DMS153 (cell line): Measurements from ENCODE around the gene BPGM.

Experiments
- DNase-seq: peaks from one replicate; lab custom pipeline; 2025; lab: John Stamatoyannopoulos, UW

BPGM gene

GRCh38 chr7:134697205-134697886, 50.7 kb downstream of the BPGM start:
- DNase-seq: no peak

GRCh38 chr7:134698481-134698880, 51.8 kb downstream of the BPGM start:
- no peak for DNase-seq

- DNase-seq: no peak
Observed at GRCh38 chr7:134699021-134699818, 52.6 kb downstream of the BPGM start.

- no peak for DNase-seq
Observed at GRCh38 chr7:134699899-134700298, 53.2 kb downstream of the BPGM start.

- no peak for DNase-seq
Observed at GRCh38 chr7:134701272-134701671, 54.6 kb downstream of the BPGM start.

GRCh38 chr7:134702366-134703240, 56.0 kb downstream of the BPGM start:
- DNase-seq: no peak

GRCh38 chr7:134703241-134703594, 56.6 kb downstream of the BPGM start:
- no peak for DNase-seq

- DNase-seq: no peak
Observed at GRCh38 chr7:134703782-134704181, 57.1 kb downstream of the BPGM start.

GRCh38 chr7:134704827-134705226, 58.2 kb downstream of the BPGM start:
- DNase-seq: no peak

- no peak for DNase-seq
Observed at GRCh38 chr7:134705716-134706115, 59.1 kb downstream of the BPGM start.

GRCh38 chr7:134706468-134706867, 59.8 kb downstream of the BPGM start:
- no peak for DNase-seq

GRCh38 chr7:134707663-134708378, 61.2 kb downstream of the BPGM start:
- DNase-seq: no peak

GRCh38 chr7:134708692-134709091, 62.0 kb downstream of the BPGM start:
- DNase-seq: no peak

- no peak for DNase-seq
Observed at GRCh38 chr7:134709197-134709596, 62.5 kb downstream of the BPGM start.

- no peak for DNase-seq
Observed at GRCh38 chr7:134710511-134710853, 63.8 kb downstream of the BPGM start.

- DNase-seq: no peak
Observed at GRCh38 chr7:134710854-134711624, 64.4 kb downstream of the BPGM start.

GRCh38 chr7:134712196-134712595, 65.5 kb downstream of the BPGM start:
- DNase-seq: no peak

- DNase-seq: no peak
Observed at GRCh38 chr7:134714470-134715205, 68.0 kb downstream of the BPGM start.

- DNase-seq: no peak
Observed at GRCh38 chr7:134718211-134718875, 71.7 kb downstream of the BPGM start.
